H9 (cell line): ENCODE results near the gene ASB10. TPM values are rescaled to one million over a fixed set of nuclear protein-coding genes. Genes with fewer than 3 reads are reported as not detected.
A peak's percentile ranks its signal among the peaks of the same experiment; 100 is the strongest.

Source experiments
- DNase-seq: peaks from one replicate; pipeline ENCODE4 v3.0.0-alpha.2; 2017
- H2AFZ ChIP-seq: one replicate; pipeline ENCODE4 v1.6.1; 2013; ENCODE audit warnings: mild to moderate bottlenecking, low read length, control low read depth, moderate library complexity
- H2AK5ac ChIP-seq: 2 replicates; pipeline ENCODE4 v1.6.1; 2013; ENCODE audit warnings: low read length, control low read depth, mixed read lengths; ENCODE audit not compliant: insufficient read length
- H2BK120ac ChIP-seq: one replicate; pipeline ENCODE4 v1.6.1; 2013; ENCODE audit warnings: low read depth, mild to moderate bottlenecking, low read length, control low read depth, inconsistent platforms; ENCODE audit not compliant: poor library complexity, severe bottlenecking
- H2BK12ac ChIP-seq: 2 replicates; pipeline ENCODE4 v1.6.1; 2013; ENCODE audit warnings: low read length, control low read depth, mixed read lengths, low read depth; ENCODE audit not compliant: insufficient read length
- H2BK15ac ChIP-seq: 2 replicates; pipeline ENCODE4 v1.6.1; 2013; ENCODE audit warnings: low read depth, low read length, control low read depth
- H2BK20ac ChIP-seq: one replicate; pipeline ENCODE4 v1.6.1; 2013; ENCODE audit warnings: low read depth, mild to moderate bottlenecking, low read length, control low read depth, inconsistent platforms; ENCODE audit not compliant: poor library complexity, severe bottlenecking
- H2BK5ac ChIP-seq: 2 replicates; pipeline ENCODE4 v1.6.1; 2013; ENCODE audit warnings: low read length, control low read depth, mixed read lengths; ENCODE audit not compliant: insufficient read length
- H3K14ac ChIP-seq: 2 replicates; pipeline ENCODE4 v1.6.1; 2013; ENCODE audit warnings: low read length, control low read depth; ENCODE audit not compliant: insufficient read depth
- H3K18ac ChIP-seq: 2 replicates; pipeline ENCODE4 v1.6.1; 2013; ENCODE audit warnings: low read depth, mild to moderate bottlenecking, mixed read lengths, low read length, control low read depth; ENCODE audit not compliant: insufficient read length
- H3K23ac ChIP-seq: 2 replicates; pipeline ENCODE4 v1.6.1; 2013; ENCODE audit warnings: low read length, control low read depth, mixed read lengths, low read depth; ENCODE audit not compliant: insufficient read length
- H3K23me2 ChIP-seq: 2 replicates; pipeline ENCODE4 v1.6.1; 2013; ENCODE audit warnings: low read depth, mild to moderate bottlenecking, mixed read lengths, low read length, control low read depth; ENCODE audit not compliant: insufficient read length, poor library complexity, severe bottlenecking
- H3K27ac ChIP-seq: 2 replicates; pipeline ENCODE4 v1.5.1; 2013; ENCODE audit warnings: low read length, control low read depth, mixed read lengths, low read depth; ENCODE audit not compliant: insufficient read length
- H3K27me3 ChIP-seq: 2 replicates; pipeline ENCODE4 v1.6.1; 2013; ENCODE audit warnings: low read length, control low read depth, inconsistent platforms; ENCODE audit not compliant: insufficient read depth
- H3K4ac ChIP-seq: 2 replicates; pipeline ENCODE4 v1.6.1; 2013; ENCODE audit warnings: low read depth, mild to moderate bottlenecking, control low read depth, inconsistent platforms, low read length, moderate library complexity
- H3K4me1 ChIP-seq: 2 replicates; pipeline ENCODE4 v1.6.1; 2013; ENCODE audit warnings: low read length, control low read depth, inconsistent platforms; ENCODE audit not compliant: insufficient read depth
- H3K4me2 ChIP-seq: 2 replicates; pipeline ENCODE4 v1.6.1; 2013; ENCODE audit warnings: low read length, control low read depth, mixed read lengths; ENCODE audit not compliant: insufficient read length, insufficient read depth
- H3K56ac ChIP-seq: 2 replicates; pipeline ENCODE4 v1.6.1; 2013; ENCODE audit warnings: low read depth, mild to moderate bottlenecking, mixed read lengths, low read length, control low read depth; ENCODE audit not compliant: insufficient read length
- H3K79me1 ChIP-seq: 2 replicates; pipeline ENCODE4 v1.6.1; 2013; ENCODE audit warnings: low read depth, mild to moderate bottlenecking, moderate library complexity, low read length, control low read depth, inconsistent platforms; ENCODE audit not compliant: insufficient read depth, poor library complexity, severe bottlenecking
- H3K79me2 ChIP-seq: 2 replicates; pipeline ENCODE4 v1.6.1; 2013; ENCODE audit warnings: low read length, control low read depth, inconsistent platforms; ENCODE audit not compliant: insufficient read depth
- H3K9ac ChIP-seq: 2 replicates; pipeline ENCODE4 v1.6.1; 2013; ENCODE audit warnings: low read length, control low read depth, mixed read lengths; ENCODE audit not compliant: insufficient read length; ENCODE audit errors: extremely low read depth
- H3K9me3 ChIP-seq: one replicate; pipeline ENCODE4 v1.6.1; 2013; ENCODE audit warnings: low read depth, low read length, inconsistent platforms; ENCODE audit not compliant: control insufficient read depth
- H3T11ph ChIP-seq: one replicate; pipeline ENCODE4 v1.6.1; 2013; ENCODE audit warnings: mild to moderate bottlenecking, low read length, control low read depth, inconsistent platforms
- H4K20me1 ChIP-seq: one replicate; pipeline ENCODE4 v1.6.1; 2013; ENCODE audit not compliant: control insufficient read depth, insufficient read length, insufficient read depth
- H4K5ac ChIP-seq: 2 replicates; pipeline ENCODE4 v1.6.1; 2013; ENCODE audit warnings: low read depth, mild to moderate bottlenecking, mixed read lengths, low read length, control low read depth; ENCODE audit not compliant: insufficient read length
- H4K8ac ChIP-seq: replicated peaks from 2 replicates; pipeline ENCODE4 v1.6.1; 2013; ENCODE audit warnings: low read length, control low read depth, mixed read lengths, low read depth; ENCODE audit not compliant: insufficient read length
- H4K91ac ChIP-seq: 2 replicates; pipeline ENCODE4 v1.6.1; 2013; ENCODE audit warnings: low read depth, mild to moderate bottlenecking, moderate library complexity, mixed read lengths, low read length, control low read depth; ENCODE audit not compliant: insufficient read length
- H3K27ac Mint-ChIP-seq, 3 experiments: 2 replicates in 2 of 3; 3 replicates in 1 of 3; pipeline ENCODE4 v1.8.0; 2020 to 2021; ENCODE audit warnings: mixed read lengths in 3 of 3, mild to moderate bottlenecking in 1 of 3, moderate library complexity in 1 of 3
- H3K27me3 Mint-ChIP-seq: 2 replicates; pipeline ENCODE4 v1.8.0; 2021; ENCODE audit warnings: low read depth, mild to moderate bottlenecking, moderate library complexity, mixed read lengths
- H3K36me3 Mint-ChIP-seq, 3 experiments: 2 replicates in 2 of 3; 3 replicates in 1 of 3; pipeline ENCODE4 v1.8.0; 2020 to 2021; ENCODE audit warnings: low read depth in 3 of 3, mixed read lengths in 3 of 3; ENCODE audit not compliant: insufficient read depth in 1 of 3
- H3K4me1 Mint-ChIP-seq, 2 experiments: 2 replicates each; pipeline ENCODE4 v1.8.0; 2020; ENCODE audit warnings: mixed read lengths in 2 of 2
- H3K4me3 Mint-ChIP-seq, 2 experiments: 2 replicates in 1 of 2; 3 replicates in 1 of 2; pipeline ENCODE4 v1.8.0; 2020 to 2021; ENCODE audit warnings: mild to moderate bottlenecking in 2 of 2, mixed read lengths in 2 of 2, moderate library complexity in 1 of 2
- H3K9me3 Mint-ChIP-seq, 2 experiments: 2 replicates in 1 of 2; 3 replicates in 1 of 2; pipeline ENCODE4 v1.8.0; 2020; ENCODE audit warnings: mild to moderate bottlenecking in 2 of 2, mixed read lengths in 2 of 2, moderate library complexity in 1 of 2
- WGBS: extraction: QIAGEN DNeasy Blood & Tissue Kit; methylation state at CpG from one replicate; pipeline ENCODE4 v1.1.7; 2013; ENCODE audit warnings: missing lambda C conversion rate, low lambda C conversion rate, mixed read lengths; ENCODE audit not compliant: insufficient read length; ENCODE audit errors: extremely low coverage; 5-methylcytosine and 5-hydroxymethylcytosine counted together
- total RNA-seq: library from RNA; stranded (reverse); gene quantifications from 2 replicates; pipeline ENCODE4 v1.2.1, GENCODE V29; 2021
- TF ChIP-seq, protein P1 (sequence below): fragments of 200-600 bp; sonication (generic); conservative IDR thresholded peaks from 3 replicates; pipeline ENCODE4 v1.8.0; 2021; ENCODE audit warnings: antibody characterized with exemption, mild to moderate bottlenecking

The ASB10 gene
- total RNA-seq, 1 experiment from 2014 or later = not detected

DNA sequence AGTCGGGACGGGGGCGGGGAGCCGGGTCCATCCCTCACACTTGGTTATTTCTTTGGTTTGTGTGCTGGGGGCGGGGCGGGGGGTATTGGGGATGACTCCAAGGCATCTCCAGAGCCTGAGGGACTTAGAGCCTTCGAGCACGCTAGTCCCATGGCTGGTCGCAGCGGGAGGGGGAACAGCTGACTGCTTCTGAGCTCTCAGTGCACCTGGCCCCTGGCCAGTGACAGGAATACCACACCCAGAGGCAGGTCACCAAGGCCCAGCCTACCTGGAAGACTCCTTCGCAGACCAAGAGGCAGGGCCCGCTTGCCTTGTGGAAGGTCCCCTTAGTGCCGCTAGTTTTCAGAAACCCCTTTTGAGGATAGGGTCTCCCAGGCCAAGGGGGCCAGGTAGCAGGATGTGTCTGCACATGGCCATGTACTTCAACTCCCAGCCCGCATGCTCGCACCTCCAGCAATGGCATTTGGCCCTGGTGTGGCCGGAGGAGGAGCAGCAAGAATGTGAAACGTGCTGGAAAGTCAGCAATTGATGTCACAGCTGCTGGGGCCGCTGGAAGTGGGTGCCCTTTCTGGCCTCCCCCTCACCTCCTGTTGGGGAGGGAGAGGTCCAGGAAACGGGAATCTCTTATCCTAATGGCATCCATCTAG is 60.4 kb downstream of the ASB10 start:
- Histone ChIP-seq H4K8ac (no peak overlapping the region), H3K9me3 (no peaks in the 10 kb centered on the region), H4K5ac (no peak overlapping the region), H3K27ac (no peak overlapping the region), H4K91ac (no peak overlapping the region), H2AK5ac (no peak overlapping the region), H2BK12ac (no peak overlapping the region), H3K14ac (no peak overlapping the region), H4K20me1 (no peaks in the 10 kb centered on the region), H3K9ac (no peak overlapping the region), H3K4me2 (peak overlapping the region; percentile 51), H3K27me3 (no peaks in the 10 kb centered on the region), H2BK15ac (no peak overlapping the region), H3K18ac (no peak overlapping the region), H2BK120ac (no peak overlapping the region), H3T11ph (no peak overlapping the region), H3K4ac (no peak overlapping the region), H3K79me1 (no peaks in the 10 kb centered on the region), H3K23ac (no peak overlapping the region), H2BK20ac (no peak overlapping the region), H2BK5ac (no peak overlapping the region), H3K79me2 (no peaks in the 10 kb centered on the region), H2AFZ (no peak overlapping the region), H3K4me1 (peaks cover 3% of the 10 kb centered on the region; the same call in 1 of the 2 replicates), H3K56ac (no peak overlapping the region), H3K23me2 (peaks cover 10% of the 10 kb centered on the region)
- peaks cover 30 to 51% (median 38%) of the 10 kb centered on the region in 3 experiments for H3K36me3 Mint-ChIP-seq
- TF ChIP-seq, protein P1, sequence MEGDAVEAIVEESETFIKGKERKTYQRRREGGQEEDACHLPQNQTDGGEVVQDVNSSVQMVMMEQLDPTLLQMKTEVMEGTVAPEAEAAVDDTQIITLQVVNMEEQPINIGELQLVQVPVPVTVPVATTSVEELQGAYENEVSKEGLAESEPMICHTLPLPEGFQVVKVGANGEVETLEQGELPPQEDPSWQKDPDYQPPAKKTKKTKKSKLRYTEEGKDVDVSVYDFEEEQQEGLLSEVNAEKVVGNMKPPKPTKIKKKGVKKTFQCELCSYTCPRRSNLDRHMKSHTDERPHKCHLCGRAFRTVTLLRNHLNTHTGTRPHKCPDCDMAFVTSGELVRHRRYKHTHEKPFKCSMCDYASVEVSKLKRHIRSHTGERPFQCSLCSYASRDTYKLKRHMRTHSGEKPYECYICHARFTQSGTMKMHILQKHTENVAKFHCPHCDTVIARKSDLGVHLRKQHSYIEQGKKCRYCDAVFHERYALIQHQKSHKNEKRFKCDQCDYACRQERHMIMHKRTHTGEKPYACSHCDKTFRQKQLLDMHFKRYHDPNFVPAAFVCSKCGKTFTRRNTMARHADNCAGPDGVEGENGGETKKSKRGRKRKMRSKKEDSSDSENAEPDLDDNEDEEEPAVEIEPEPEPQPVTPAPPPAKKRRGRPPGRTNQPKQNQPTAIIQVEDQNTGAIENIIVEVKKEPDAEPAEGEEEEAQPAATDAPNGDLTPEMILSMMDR = no peak
- no peaks in the 10 kb centered on the region for H3K9me3 Mint-ChIP-seq
- no peak overlapping the region for H3K27ac Mint-ChIP-seq
- H3K4me1 Mint-ChIP-seq = peaks cover 19 to 26% of the 10 kb centered on the region in 2 experiments
- no peak for DNase-seq
- peak overlapping the region; percentile 61 to 75 for H3K4me3 Mint-ChIP-seq
- H3K27me3 Mint-ChIP-seq = peaks cover 16% of the 10 kb centered on the region
- no CpG with 5 or more reads among the region's 19 CpGs for WGBS
